ENCODE data around the gene PHF23.

Gene PHF23

GRCh38 chr17:7219812-7220592, 19.3 kb downstream of the PHF23 start, which contains the start of the genes ACADVL and DLG4:
Gene ACADVL, plus strand, starts transcription at chr17:7219938. Its CDS starts 47 bp downstream, at chr17:7219985.
Gene DLG4, minus strand, starts transcription at chr17:7219836.
- DNase-seq = peak in 1 of 2 experiments; percentile 52

- DNase-seq = no peak
Measured at GRCh38 chr17:7219229-7219811, 19.9 kb downstream of the PHF23 start.

GRCh38 chr17:7218758-7219157, 20.5 kb downstream of the PHF23 start:
- no peak for DNase-seq

- no peak for DNase-seq
Measured at GRCh38 chr17:7218166-7218565, 21.1 kb downstream of the PHF23 start.

- DNase-seq = peak; percentile 11 to 38
Measured at GRCh38 chr17:7217113-7217987, 21.9 kb downstream of the PHF23 start.

GRCh38 chr17:7216242-7217112, 22.8 kb downstream of the PHF23 start:
- no peak for DNase-seq

GRCh38 chr17:7215652-7216180, 23.5 kb downstream of the PHF23 start:
- DNase-seq = no peak

- no peak for DNase-seq
Measured at GRCh38 chr17:7215136-7215638, 24.1 kb downstream of the PHF23 start.

GRCh38 chr17:7214300-7215135, 24.7 kb downstream of the PHF23 start:
- DNase-seq = peak; percentile 91 to 95

- peak; percentile 83 to 84 for DNase-seq
Measured at GRCh38 chr17:7213895-7214299, 25.4 kb downstream of the PHF23 start.

- peak in 1 of 2 experiments; percentile 0 for DNase-seq
Measured at GRCh38 chr17:7211491-7212273, 27.6 kb downstream of the PHF23 start.

- no peak for DNase-seq
Measured at GRCh38 chr17:7208754-7209460, 30.4 kb downstream of the PHF23 start.

GRCh38 chr17:7208027-7208571, 31.2 kb downstream of the PHF23 start:
- DNase-seq = no peak

- no peak for DNase-seq
Measured at GRCh38 chr17:7207120-7208001, 31.9 kb downstream of the PHF23 start.

- DNase-seq = no peak
Measured at GRCh38 chr17:7205561-7205960, 33.7 kb downstream of the PHF23 start.

GRCh38 chr17:7204828-7205461, 34.3 kb downstream of the PHF23 start:
- peak; percentile 71 to 81 for DNase-seq

GRCh38 chr17:7204336-7204735, 34.9 kb downstream of the PHF23 start:
- peak in 1 of 2 experiments; percentile 29 for DNase-seq
